HG02798 (cell line): ENCODE measurements around the gene LRRC15.

Source experiments
- ATAC-seq: cut with Tn5 transposase; IDR thresholded peaks from one replicate; pipeline ENCODE4 v1.9.1; 2021; ENCODE audit warnings: mild to moderate bottlenecking; ENCODE audit not compliant: unreplicated experiment, poor library complexity

Gene LRRC15

GRCh38 chr3:194369522-194370279, at the start of gene LRRC15:
Gene LRRC15, minus strand, starts transcription at chr3:194369743. Its CDS starts 8,700 bp downstream, at chr3:194361043.
- ATAC-seq: no peak

- ATAC-seq: no peak
These were observed 49.1 kb upstream of the LRRC15 start for GRCh38 chr3:194418671-194419070.

- ATAC-seq: no peak
These were observed 37.9 kb upstream of the LRRC15 start for GRCh38 chr3:194407423-194407822.

GRCh38 chr3:194405766-194406165, 36.2 kb upstream of the LRRC15 start:
- no peak for ATAC-seq

- ATAC-seq: no peak
These were observed 35.0 kb upstream of the LRRC15 start for GRCh38 chr3:194404365-194405140.

- ATAC-seq: no peak
These were observed 32.4 kb upstream of the LRRC15 start for GRCh38 chr3:194401868-194402329.

DNA sequence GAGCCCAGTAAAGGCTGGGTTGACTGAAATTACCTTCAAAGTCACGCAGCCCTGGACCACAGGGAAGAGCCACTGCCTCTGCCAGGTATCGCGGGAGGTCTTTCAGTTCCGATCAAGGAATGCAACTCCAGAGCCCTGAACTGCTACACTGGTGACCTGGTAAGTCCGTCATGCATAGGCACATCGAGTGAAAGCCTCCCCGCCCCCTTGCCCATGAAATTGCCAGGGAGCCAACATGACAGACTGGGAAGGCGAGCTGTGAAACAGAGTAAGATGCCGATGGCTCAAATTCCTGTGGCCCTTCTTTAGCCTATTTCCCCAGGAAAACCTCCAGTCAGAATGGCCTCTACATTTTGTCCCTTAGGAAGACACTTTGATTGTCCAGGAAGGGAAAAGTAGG, 31.8 kb upstream of the LRRC15 start:
- ATAC-seq: no peak

- no peak for ATAC-seq
These were observed 30.4 kb upstream of the LRRC15 start for GRCh38 chr3:194399874-194400411.

GRCh38 chr3:194399166-194399565, 29.6 kb upstream of the LRRC15 start, which contains the start of gene GP5:
Gene GP5, minus strand, starts transcription at chr3:194399266. Its CDS starts 984 bp downstream, at chr3:194398282.
- ATAC-seq: no peak

- no peak for ATAC-seq
These were observed 28.3 kb upstream of the LRRC15 start for GRCh38 chr3:194397757-194398312.

GRCh38 chr3:194396859-194397756, 27.6 kb upstream of the LRRC15 start:
- ATAC-seq: no peak

GRCh38 chr3:194396539-194396858, 27.0 kb upstream of the LRRC15 start:
- no peak for ATAC-seq

- no peak for ATAC-seq
These were observed 26.4 kb upstream of the LRRC15 start for GRCh38 chr3:194395778-194396538.

DNA sequence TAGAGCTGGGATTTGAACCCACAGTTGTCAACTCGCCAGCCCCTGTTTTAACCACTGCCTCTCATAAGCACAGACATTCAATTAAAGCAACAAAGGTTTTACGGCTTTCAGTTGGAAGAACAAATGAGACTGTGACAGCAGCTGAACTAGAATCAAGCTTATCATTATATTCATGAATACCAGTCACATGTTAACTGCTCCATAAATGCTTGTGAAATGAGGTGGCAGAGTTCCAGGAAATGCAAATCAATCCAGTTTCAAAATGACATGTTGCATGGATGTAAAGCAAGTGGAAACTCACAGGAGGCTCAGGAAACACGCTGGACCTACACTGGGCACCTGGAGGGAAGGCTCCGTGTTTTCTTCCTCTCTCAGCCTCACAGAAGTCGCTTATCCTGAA, 25.7 kb upstream of the LRRC15 start:
- ATAC-seq: no peak

GRCh38 chr3:194392576-194392975, 23.0 kb upstream of the LRRC15 start:
- no peak for ATAC-seq

- ATAC-seq: no peak
These were observed 21.3 kb upstream of the LRRC15 start for GRCh38 chr3:194390835-194391234.

DNA sequence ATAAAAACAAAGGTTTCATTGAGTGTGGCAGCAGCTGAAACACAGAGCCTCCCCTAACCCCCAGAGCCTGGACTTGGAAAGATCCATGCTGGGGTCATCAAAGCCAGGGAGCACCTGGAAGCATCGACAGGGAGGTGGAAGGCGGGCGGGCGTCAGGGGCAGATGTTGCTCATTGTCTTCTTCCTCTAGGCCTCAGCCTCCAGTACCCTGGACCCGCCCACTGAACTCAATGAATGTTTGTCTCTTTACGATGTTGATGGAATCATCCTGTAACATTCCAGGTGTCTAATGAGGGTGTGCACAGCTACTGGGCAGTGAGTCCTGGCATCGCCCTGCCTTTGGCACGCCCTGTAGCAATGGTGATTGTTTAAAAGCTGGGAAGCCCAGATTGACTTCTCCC, 19.7 kb upstream of the LRRC15 start:
- no peak for ATAC-seq

GRCh38 chr3:194387926-194388418, 18.4 kb upstream of the LRRC15 start:
- ATAC-seq: no peak

GRCh38 chr3:194387276-194387675, 17.7 kb upstream of the LRRC15 start:
- no peak for ATAC-seq
